ENCODE measurements around the gene ACOX3.
A peak's percentile ranks its signal among the peaks of the same experiment; 100 is the strongest.

ACOX3 gene

GRCh38 chr4:8470451-8471024 lies 30.0 kb upstream of the ACOX3 start:
- no peaks in the 10 kb centered on the region for H3K9me3 ChIP-seq
- H3K4me1 ChIP-seq (ENCODE audit: control insufficient read depth in 1 of 2, insufficient read depth in 1 of 2, low read depth in 1 of 2, low read length in 1 of 2), result peaks cover 8 to 10% of the 10 kb centered on the region in 2 experiments
- H3K27ac ChIP-seq, result no peak overlapping the region
- no peaks in the 10 kb centered on the region for H3K27me3 ChIP-seq
- H3K4me3 ChIP-seq (ENCODE audit: low read depth in 1 of 2, low read length in 1 of 2), result no peak overlapping the region
- no peak for TF ChIP-seq CTCF (IDR thresholded peaks at IDR 0.05)
- H3K36me3 ChIP-seq, result peaks cover 44% of the 10 kb centered on the region

GRCh38 chr4:8469550-8469949 lies 29.0 kb upstream of the ACOX3 start:
- Histone ChIP-seq H3K27ac (no peak overlapping the region), H3K4me3 (ENCODE audit: low read depth in 1 of 2, low read length in 1 of 2) (no peak overlapping the region), H3K9me3 (no peaks in the 10 kb centered on the region), H3K4me1 (ENCODE audit: control insufficient read depth in 1 of 2, insufficient read depth in 1 of 2, low read depth in 1 of 2, low read length in 1 of 2) (peaks cover 8 to 10% of the 10 kb centered on the region in 2 experiments), H3K27me3 (no peaks in the 10 kb centered on the region), H3K36me3 (peaks cover 39% of the 10 kb centered on the region)
- TF ChIP-seq CTCF (IDR thresholded peaks at IDR 0.05), result no peak

- H3K9me3 ChIP-seq, result no peaks in the 10 kb centered on the region
- H3K27ac ChIP-seq, result no peak overlapping the region
- H3K36me3 ChIP-seq, result peaks cover 42% of the 10 kb centered on the region
- H3K4me3 ChIP-seq (ENCODE audit: low read depth in 1 of 2, low read length in 1 of 2), result no peak overlapping the region
- TF ChIP-seq CTCF (IDR thresholded peaks at IDR 0.05), result peak; percentile 67
- peaks cover 8 to 10% of the 10 kb centered on the region in 2 experiments for H3K4me1 ChIP-seq (ENCODE audit: control insufficient read depth in 1 of 2, insufficient read depth in 1 of 2, low read depth in 1 of 2, low read length in 1 of 2)
- no peaks in the 10 kb centered on the region for H3K27me3 ChIP-seq
These were observed 28.4 kb upstream of the ACOX3 start for GRCh38 chr4:8468746-8469535.

GRCh38 chr4:8467016-8467415 lies 26.5 kb upstream of the ACOX3 start:
- no peak for TF ChIP-seq CTCF (IDR thresholded peaks at IDR 0.05)
- Histone ChIP-seq H3K36me3 (peaks cover 48% of the 10 kb centered on the region), H3K27ac (no peak overlapping the region), H3K4me1 (ENCODE audit: control insufficient read depth in 1 of 2, insufficient read depth in 1 of 2, low read depth in 1 of 2, low read length in 1 of 2) (peaks cover 0 to 4% of the 10 kb centered on the region in 2 experiments), H3K4me3 (ENCODE audit: low read depth in 1 of 2, low read length in 1 of 2) (no peak overlapping the region), H3K27me3 (no peaks in the 10 kb centered on the region), H3K9me3 (no peaks in the 10 kb centered on the region)

GRCh38 chr4:8465615-8466611 lies 25.4 kb upstream of the ACOX3 start:
- H3K27me3 ChIP-seq, result no peaks in the 10 kb centered on the region
- peaks cover 51% of the 10 kb centered on the region for H3K36me3 ChIP-seq
- H3K9me3 ChIP-seq, result no peaks in the 10 kb centered on the region
- TF ChIP-seq CTCF (IDR thresholded peaks at IDR 0.05), result no peak
- no peak overlapping the region for H3K4me3 ChIP-seq (ENCODE audit: low read depth in 1 of 2, low read length in 1 of 2)
- peaks cover 0 to 4% of the 10 kb centered on the region in 2 experiments for H3K4me1 ChIP-seq (ENCODE audit: control insufficient read depth in 1 of 2, insufficient read depth in 1 of 2, low read depth in 1 of 2, low read length in 1 of 2)
- H3K27ac ChIP-seq, result no peak overlapping the region

Measured in neutrophil (primary cell).